T-helper 2 cell treated with Interferon-gamma antibody and Interleukin-4, amounts not matched to agents 5 μg/mL and 100 μg/mL, for 36 hours (primary cell): ENCODE data around the gene ALK.

Experiments used
- DNase-seq: peaks from one replicate; pipeline ENCODE4 v3.0.0; 2021; ENCODE audit warnings: low spot score
- H3K27ac Mint-ChIP-seq: one replicate; pipeline ENCODE4 v1.8.0; 2021; ENCODE audit warnings: mild to moderate bottlenecking, mixed read lengths
- H3K27me3 Mint-ChIP-seq: one replicate; pipeline ENCODE4 v1.8.0; 2021; ENCODE audit warnings: low read depth, mixed read lengths
- H3K36me3 Mint-ChIP-seq: one replicate; pipeline ENCODE4 v1.8.0; 2021; ENCODE audit warnings: low read depth, mixed read lengths
- H3K4me1 Mint-ChIP-seq: one replicate; pipeline ENCODE4 v1.8.0; 2021; ENCODE audit warnings: low read depth, mixed read lengths
- H3K4me3 Mint-ChIP-seq: one replicate; pipeline ENCODE4 v1.8.0; 2022; ENCODE audit warnings: mild to moderate bottlenecking, moderate library complexity, mixed read lengths
- H3K9me3 Mint-ChIP-seq: one replicate; pipeline ENCODE4 v1.8.0; 2021; ENCODE audit warnings: mixed read lengths

Gene ALK

GRCh38 chr2:29284671-29285070, 636.7 kb downstream of the ALK start:
- Mint-ChIP-seq H3K9me3 (no peaks in the 10 kb centered on the region), H3K27ac (no peak overlapping the region), H3K4me3 (no peak overlapping the region), H3K4me1 (no peaks in the 10 kb centered on the region), H3K36me3 (no peaks in the 10 kb centered on the region), H3K27me3 (no peaks in the 10 kb centered on the region)
- no peak for DNase-seq

- Mint-ChIP-seq H3K9me3 (no peaks in the 10 kb centered on the region), H3K36me3 (no peaks in the 10 kb centered on the region), H3K27me3 (peaks cover 1% of the 10 kb centered on the region), H3K4me3 (no peak overlapping the region), H3K4me1 (no peaks in the 10 kb centered on the region), H3K27ac (no peak overlapping the region)
- no peak for DNase-seq
Measured at GRCh38 chr2:29281916-29282247, 639.5 kb downstream of the ALK start.

GRCh38 chr2:29281086-29281915, 640.1 kb downstream of the ALK start:
- Mint-ChIP-seq H3K9me3 (no peaks in the 10 kb centered on the region), H3K27me3 (peaks cover 3% of the 10 kb centered on the region), H3K4me3 (no peak overlapping the region), H3K4me1 (no peaks in the 10 kb centered on the region), H3K27ac (no peak overlapping the region), H3K36me3 (no peaks in the 10 kb centered on the region)
- no peak for DNase-seq

GRCh38 chr2:29278966-29279365, 642.4 kb downstream of the ALK start:
- no peak overlapping the region for H3K27ac Mint-ChIP-seq
- no peaks in the 10 kb centered on the region for H3K36me3 Mint-ChIP-seq
- no peaks in the 10 kb centered on the region for H3K4me1 Mint-ChIP-seq
- DNase-seq = no peak
- no peaks in the 10 kb centered on the region for H3K9me3 Mint-ChIP-seq
- H3K27me3 Mint-ChIP-seq = peaks cover 8% of the 10 kb centered on the region
- H3K4me3 Mint-ChIP-seq = no peak overlapping the region

- Mint-ChIP-seq H3K27me3 (peaks cover 10% of the 10 kb centered on the region), H3K9me3 (no peaks in the 10 kb centered on the region), H3K4me1 (no peaks in the 10 kb centered on the region), H3K36me3 (no peaks in the 10 kb centered on the region), H3K27ac (no peak overlapping the region), H3K4me3 (no peak overlapping the region)
- DNase-seq = no peak
Measured at GRCh38 chr2:29276151-29276550, 645.2 kb downstream of the ALK start.

GRCh38 chr2:29275186-29275585, 646.2 kb downstream of the ALK start:
- Mint-ChIP-seq H3K4me1 (no peaks in the 10 kb centered on the region), H3K9me3 (no peaks in the 10 kb centered on the region), H3K4me3 (no peak overlapping the region), H3K27me3 (peaks cover 11% of the 10 kb centered on the region), H3K27ac (no peak overlapping the region), H3K36me3 (no peaks in the 10 kb centered on the region)
- no peak for DNase-seq

GRCh38 chr2:29273685-29274611, 647.4 kb downstream of the ALK start:
- Mint-ChIP-seq H3K4me3 (no peak overlapping the region), H3K4me1 (no peaks in the 10 kb centered on the region), H3K36me3 (no peaks in the 10 kb centered on the region), H3K27ac (no peak overlapping the region), H3K27me3 (peaks cover 12% of the 10 kb centered on the region), H3K9me3 (no peaks in the 10 kb centered on the region)
- DNase-seq = no peak

GRCh38 chr2:29273004-29273684, 648.2 kb downstream of the ALK start:
- no peaks in the 10 kb centered on the region for H3K36me3 Mint-ChIP-seq

GRCh38 chr2:29272311-29272710, 649.1 kb downstream of the ALK start:
- Mint-ChIP-seq H3K4me3 (no peak overlapping the region), H3K27me3 (peaks cover 12% of the 10 kb centered on the region), H3K9me3 (no peaks in the 10 kb centered on the region), H3K27ac (no peak overlapping the region), H3K4me1 (no peaks in the 10 kb centered on the region), H3K36me3 (no peaks in the 10 kb centered on the region)
- DNase-seq = no peak

More at GRCh38 chr2:29273004-29273684, 648.2 kb downstream of the ALK start:
- H3K4me3 Mint-ChIP-seq = no peak overlapping the region
- H3K4me1 Mint-ChIP-seq = no peaks in the 10 kb centered on the region
- no peaks in the 10 kb centered on the region for H3K9me3 Mint-ChIP-seq
- DNase-seq = no peak
- no peak overlapping the region for H3K27ac Mint-ChIP-seq
- H3K27me3 Mint-ChIP-seq = peaks cover 12% of the 10 kb centered on the region

- Mint-ChIP-seq H3K27ac (no peak overlapping the region), H3K27me3 (peaks cover 9% of the 10 kb centered on the region), H3K4me3 (no peak overlapping the region)
Measured at GRCh38 chr2:29270701-29271121, 650.7 kb downstream of the ALK start.

GRCh38 chr2:29269765-29270109, 651.6 kb downstream of the ALK start:
- Mint-ChIP-seq H3K9me3 (no peaks in the 10 kb centered on the region), H3K36me3 (no peaks in the 10 kb centered on the region), H3K4me1 (no peaks in the 10 kb centered on the region), H3K4me3 (no peak overlapping the region), H3K27ac (no peak overlapping the region), H3K27me3 (peaks cover 9% of the 10 kb centered on the region)
- no peak for DNase-seq

More at GRCh38 chr2:29270701-29271121, 650.7 kb downstream of the ALK start:
- Mint-ChIP-seq H3K36me3 (no peaks in the 10 kb centered on the region), H3K4me1 (no peaks in the 10 kb centered on the region), H3K9me3 (no peaks in the 10 kb centered on the region)
- DNase-seq = no peak

- H3K27me3 Mint-ChIP-seq = peaks cover 5% of the 10 kb centered on the region
Measured at GRCh38 chr2:29269095-29269764, 652.2 kb downstream of the ALK start.

GRCh38 chr2:29267720-29268119, 653.7 kb downstream of the ALK start:
- Mint-ChIP-seq H3K36me3 (no peaks in the 10 kb centered on the region), H3K4me3 (no peak overlapping the region), H3K27me3 (peaks cover 2% of the 10 kb centered on the region), H3K27ac (no peak overlapping the region), H3K9me3 (no peaks in the 10 kb centered on the region), H3K4me1 (no peaks in the 10 kb centered on the region)
- DNase-seq = no peak

More at GRCh38 chr2:29269095-29269764, 652.2 kb downstream of the ALK start:
- DNase-seq = no peak
- Mint-ChIP-seq H3K4me3 (no peak overlapping the region), H3K9me3 (no peaks in the 10 kb centered on the region), H3K4me1 (no peaks in the 10 kb centered on the region), H3K27ac (no peak overlapping the region), H3K36me3 (no peaks in the 10 kb centered on the region)
